K562 (cell line): ENCODE measurements around the gene ADORA3. TPM values are rescaled to one million over a fixed set of nuclear protein-coding genes. Genes with fewer than 3 reads are reported as not detected.
A peak's percentile ranks its signal among the peaks of the same experiment; 100 is the strongest.

Experiments
- ATAC-seq: fragments of 200-7000 bp; cut with Tn5 transposase; 3 replicates; pipeline ENCODE4 v1.9.1; 2020; ENCODE audit warnings: moderate library complexity
- BruUV-seq: library from RNA; stranded (reverse); fragments of 400-500 nt; replicated peaks from 2 replicates; lab custom pipeline; 2021; lab: Mats Ljungman, UMichigan
- CTCF ChIA-PET: fragments of 300-600 bp; formaldehyde crosslinking; extraction: SDS; loops from one replicate; lab custom pipeline; 2021; ENCODE audit warnings: low intra/inter-chr PET ratio; lab: Yijun Ruan, JAX
- POLR2A ChIA-PET: fragments of 300-600, 350-650 bp; sonication (Branson Sonifier 250); formaldehyde crosslinking; extraction: SDS; loops from one replicate; lab custom pipeline; 2021; ENCODE audit warnings: antibody characterized with exemption, inconsistent platforms; lab: Yijun Ruan, JAX
- DNase-seq, 4 experiments: peaks; one replicate each; pipeline versions ENCODE4 v3.0.0 to v3.0.0-alpha.2; 2011 to 2018; ENCODE audit warnings: low spot score in 3 of 4, mixed read lengths in 3 of 4; ENCODE audit errors: extremely low read depth in 1 of 4
- FAIRE-seq: peaks from 2 replicates; lab custom pipeline; 2011; peaks lifted over from hg19 to GRCh38; lab: Jason Lieb, UNC
- H2AFZ ChIP-seq: 2 replicates; pipeline ENCODE4 v1.6.0; 2011; ENCODE audit warnings: low read depth, low read length, control low read depth, inconsistent platforms
- H3K27ac ChIP-seq: fragments of 200-600 bp; 3 replicates; pipeline ENCODE4 v1.8.0; 2011; ENCODE audit warnings: low read depth, mild to moderate bottlenecking, control low read depth, inconsistent platforms, low read length, moderate library complexity, mixed read lengths; ENCODE audit errors: extremely low read depth
- H3K27me3 ChIP-seq, 2 experiments: fragments of 300-600 bp in 1 of 2; 2 replicates in 1 of 2; 3 replicates in 1 of 2; pipeline versions ENCODE4 v1.6.0 to v1.8.0; 2011; ENCODE audit warnings: inconsistent platforms in 2 of 2, low read length in 2 of 2, mild to moderate bottlenecking in 1 of 2, mixed read lengths in 1 of 2, moderate library complexity in 1 of 2; ENCODE audit not compliant: control insufficient read depth in 2 of 2, insufficient read depth in 2 of 2
- H3K36me3 ChIP-seq: fragments of 300-600 bp; 3 replicates; pipeline ENCODE4 v1.8.0; 2011; ENCODE audit warnings: mild to moderate bottlenecking, low read length, inconsistent platforms; ENCODE audit not compliant: control insufficient read depth, insufficient read depth
- H3K4me1 ChIP-seq, 2 experiments: fragments of 200-600 bp in 1 of 2; replicated peaks in 1 of 2; 2 replicates in 1 of 2; 3 replicates in 1 of 2; pipeline versions ENCODE4 v1.5.1 to v1.8.0; 2011; ENCODE audit warnings: inconsistent platforms in 2 of 2, low read length in 2 of 2, mild to moderate bottlenecking in 1 of 2, mixed read lengths in 1 of 2, moderate library complexity in 1 of 2; ENCODE audit not compliant: control insufficient read depth in 2 of 2, insufficient read depth in 2 of 2
- H3K4me2 ChIP-seq: 2 replicates; pipeline ENCODE4 v1.6.1; 2011; ENCODE audit warnings: low read length, control low read depth, inconsistent platforms, mixed read lengths; ENCODE audit not compliant: insufficient read depth
- H3K4me3 ChIP-seq: fragments of 200-600 bp; sonication (generic), shearing (Covaris generic); 2 replicates; pipeline ENCODE4 v1.5.1; 2016; ENCODE audit warnings: control low read depth, inconsistent platforms
- H3K79me2 ChIP-seq: fragments of 200-600 bp; 3 replicates; pipeline ENCODE4 v1.8.0; 2011; ENCODE audit warnings: low read length, inconsistent platforms; ENCODE audit not compliant: control insufficient read depth, insufficient read depth
- H3K9ac ChIP-seq, 2 experiments: 2 replicates each; pipeline versions ENCODE4 v1.6.0 to v1.6.1; 2011; ENCODE audit warnings: low read depth in 2 of 2, low read length in 2 of 2, control low read depth in 1 of 2, inconsistent platforms in 1 of 2, mild to moderate bottlenecking in 1 of 2, mixed read lengths in 1 of 2; ENCODE audit not compliant: insufficient read depth in 1 of 2
- H3K9me1 ChIP-seq: one replicate; pipeline ENCODE4 v1.6.0; 2011; ENCODE audit warnings: inconsistent platforms, mild to moderate bottlenecking, low read length, moderate library complexity; ENCODE audit not compliant: control insufficient read depth, insufficient read depth
- H3K9me3 ChIP-seq: replicated peaks from 2 replicates; pipeline ENCODE4 v1.5.1; 2011; ENCODE audit warnings: low read depth, low read length, inconsistent platforms; ENCODE audit not compliant: control insufficient read depth, insufficient read depth
- H4K20me1 ChIP-seq: replicated peaks from 2 replicates; pipeline ENCODE4 v1.6.1; 2011; ENCODE audit warnings: low read length, inconsistent platforms, mixed read lengths; ENCODE audit not compliant: control insufficient read depth, insufficient read depth
- C11orf30 ChIP-seq: fragments of 450-650 bp; IDR thresholded peaks from 2 replicates; pipeline ENCODE4 v1.6.1; 2016; ENCODE audit warnings: low read depth, mild to moderate bottlenecking
- MAFG ChIP-seq: fragments of 450-650 bp; conservative IDR thresholded peaks from 2 replicates; pipeline ENCODE4 v1.6.1; 2016; ENCODE audit warnings: missing genetic modification characterization, missing compliant biosample characterization
- MBD1 ChIP-seq: fragments of 250-450 bp; sonication (Bioruptor Pico); IDR thresholded peaks from 2 replicates; pipeline ENCODE4 v1.8.0; 2022; ENCODE audit warnings: inconsistent platforms
- NR2C2 ChIP-seq, 2 experiments: fragments of 200-800 bp in 1 of 2; sonication (Bioruptor generic) in 1 of 2; sonication (generic) in 1 of 2; formaldehyde crosslinking in 1 of 2; IDR thresholded peaks; 2 replicates each; pipeline versions ENCODE4 v1.6.1 to v1.8.0; 2016 to 2022; ENCODE audit warnings: mild to moderate bottlenecking in 1 of 2, missing compliant biosample characterization in 1 of 2, missing genetic modification characterization in 1 of 2, missing genetic modification reagents in 1 of 2
- SMARCE1 ChIP-seq: fragments of 450-650 bp; IDR thresholded peaks from 2 replicates; pipeline ENCODE4 v1.7.1; 2016; ENCODE audit warnings: mild to moderate bottlenecking
- ZNF316 ChIP-seq: fragments of 450-650 bp; IDR thresholded peaks from 2 replicates; pipeline ENCODE4 v1.6.1; 2016
- ZNF589 ChIP-seq: fragments of 200-800 bp; sonication (Bioruptor generic); IDR thresholded peaks from 2 replicates; pipeline ENCODE4 v1.6.1; 2016; ENCODE audit warnings: low read depth, missing genetic modification characterization, missing compliant biosample characterization
- ZNF79 ChIP-seq: fragments of 250-450 bp; sonication (Bioruptor Pico); IDR thresholded peaks from 2 replicates; pipeline ENCODE4 v1.4.0; 2020; ENCODE audit warnings: low read depth, mild to moderate bottlenecking, moderate library complexity
- WGBS: fragments of 100-300 bp; shearing (Covaris generic); methylation state at CpG from one replicate; pipeline ENCODE4 v1.1.6; 2016; ENCODE audit warnings: low coverage, mixed read lengths; ENCODE audit not compliant: insufficient coverage; ENCODE audit errors: missing lambda C conversion rate; 5-methylcytosine and 5-hydroxymethylcytosine counted together
- in situ Hi-C: fragments of 300-500 bp; cut with MboI; formaldehyde crosslinking; loops from 4 replicates; pipeline ENCODE4 v1.15.0; 2018; ENCODE audit warnings: inconsistent platforms, mixed read lengths
- intact Hi-C: fragments of 100-400 bp; cut with micrococcal nuclease; formaldehyde crosslinking; loops from 2 replicates; pipeline ENCODE4 v1.14.2; 2022
- polyA plus RNA-seq, 8 experiments: library from polyadenylated mRNA; depleted of rRNA in 4 of 8; stranded (reverse) in 5 of 8; unstranded in 3 of 8; fragments of >200 nt; fragmentation: Nextera tagmentation in 2 of 8; fragmentation: Illumina TruSeq in 1 of 8; extraction: Ambion mirVana in 2 of 8; extraction: Trizol in 1 of 8; gene quantifications; 2 replicates each; pipeline versions ENCODE4 v1.2.1 to v1.2.3, GENCODE V29; 2011 to 2014; ENCODE audit warnings: inconsistent platforms in 1 of 8, missing spikeins in 1 of 8
- total RNA-seq, 7 experiments: library from RNA; depleted of rRNA in 6 of 7; stranded (reverse); fragments of >200 nt in 6 of 7; fragmentation: Illumina TruSeq in 2 of 7; extraction: Trizol in 2 of 7; gene quantifications; 2 replicates each; pipeline versions ENCODE4 v1.2.1 to v1.2.3, GENCODE V29; 2011 to 2021; ENCODE audit warnings: low replicate concordance in 1 of 7

The ADORA3 gene
- total and polyA plus RNA-seq, 9 of the 15 experiments (the other 6 are each of a cell fraction or from before 2014, with no cell fraction given) = 0.09 to 0.35 (median 0.16) TPM; not detected in 3

GRCh38 chr1:111490220-111490619 lies 13.2 kb downstream of the ADORA3 start:
- Histone ChIP-seq H4K20me1 (no peaks in the 10 kb centered on the region), H3K4me2 (no peak overlapping the region), H3K9ac (no peak overlapping the region), H3K27me3 (peaks cover 19 to 43% of the 10 kb centered on the region in 2 experiments; a peak in 4 of 5 replicates), H3K9me1 (no peaks in the 10 kb centered on the region), H3K27ac (no peak overlapping the region), H3K4me1 (no peaks in the 10 kb centered on the region; a peak in 1 of 5 replicates), H2AFZ (peak overlapping the region; percentile 71; the same call in 1 of the 2 replicates), H3K9me3 (no peaks in the 10 kb centered on the region), H3K36me3 (no peaks in the 10 kb centered on the region), H3K79me2 (no peaks in the 10 kb centered on the region), H3K4me3 (no peak overlapping the region)
- 23% methylated on average over 4 of the region's 4 CpGs for WGBS
- TF ChIP-seq ZNF316 = peak; percentile 64
- TF ChIP-seq MBD1 (CRISPR knock-in tag) = no peak
- TF ChIP-seq C11orf30 = peak; percentile 52; the same call in 1 of the 2 replicates
- TF ChIP-seq ZNF589 (CRISPR knock-in tag) = 0 out of 2 replicates have a peak, but pooled peaks have one; percentile 3
- TF ChIP-seq NR2C2 (CRISPR knock-in tag; IDR thresholded peaks at IDR 0.05) = no peak
- TF ChIP-seq NR2C2 (tag; IDR thresholded peaks at IDR 0.05) = no peak
- TF ChIP-seq MAFG = peak; percentile 82
- no peak for TF ChIP-seq SMARCE1
- TF ChIP-seq ZNF79 (CRISPR knock-in tag) = no peak
- in situ Hi-C loops (loop anchor here (25.0 kb wide), 1 partner anchor 847 kb away; no protein-coding TSS in a partner anchor), intact Hi-C loops (no loop called here)
- BruUV-seq = no TSS peak
- no peak for FAIRE-seq
- ChIA-PET CTCF (no interaction called here), POLR2A (interaction anchor here (0.6 to 3.4 kb wide), 6 partner anchors 9 to 27 kb away, joined by 3 to 18 read pairs (median 4); no protein-coding TSS in a partner anchor)
- ATAC-seq = no peak
- DNase-seq = no peak
